GM23248 (cell line): ENCODE results near the gene DNAJC12. TPM values are rescaled to one million over a fixed set of nuclear protein-coding genes. Genes with fewer than 3 reads are reported as not detected.
"Not testable (repeated sequence)": the region's sequence is repeated elsewhere in the genome, so short reads cannot be mapped to it uniquely, and the experiment has no call there.

Experiments used
- DNase-seq: peaks from one replicate; pipeline ENCODE4 v3.0.0-alpha.2; 2015
- H2AFZ ChIP-seq: fragments of 200-600 bp; sonication (generic); 2 replicates; pipeline ENCODE4 v1.6.1; 2016; ENCODE audit warnings: antibody characterized with exemption
- H3F3A ChIP-seq: fragments of 200-600 bp; sonication (generic); 2 replicates; pipeline ENCODE4 v1.6.1; 2016; ENCODE audit warnings: mild to moderate bottlenecking, antibody characterized with exemption, mixed run types; ENCODE audit not compliant: insufficient read depth
- H3K27ac ChIP-seq: fragments of 200-600 bp; sonication (generic); 2 replicates; pipeline ENCODE4 v1.5.1; 2016; ENCODE audit warnings: mild to moderate bottlenecking
- H3K27me3 ChIP-seq: fragments of 200-600 bp; sonication (generic); replicated peaks from 2 replicates; pipeline ENCODE4 v1.6.1; 2016; ENCODE audit warnings: mild to moderate bottlenecking; ENCODE audit not compliant: insufficient read depth
- H3K36me3 ChIP-seq: fragments of 200-600 bp; sonication (generic); 2 replicates; pipeline ENCODE4 v1.6.1; 2016; ENCODE audit warnings: low read depth, mild to moderate bottlenecking
- H3K4me1 ChIP-seq: fragments of 200-600 bp; sonication (generic); 2 replicates; pipeline ENCODE4 v1.6.1; 2016; ENCODE audit warnings: mild to moderate bottlenecking; ENCODE audit not compliant: insufficient read depth
- H3K4me2 ChIP-seq: fragments of 200-600 bp; sonication (generic); one replicate; pipeline ENCODE4 v1.6.1; 2016; ENCODE audit warnings: mild to moderate bottlenecking; ENCODE audit not compliant: unreplicated experiment
- H3K4me3 ChIP-seq: fragments of 200-600 bp; sonication (generic); 2 replicates; pipeline ENCODE4 v1.5.1; 2016; ENCODE audit warnings: mild to moderate bottlenecking
- H3K79me2 ChIP-seq: fragments of 200-600 bp; sonication (generic); 2 replicates; pipeline ENCODE4 v1.6.1; 2016; ENCODE audit warnings: mild to moderate bottlenecking; ENCODE audit not compliant: insufficient read depth
- H3K9ac ChIP-seq: fragments of 200-600 bp; sonication (generic); 2 replicates; pipeline ENCODE4 v1.6.1; 2016; ENCODE audit warnings: mild to moderate bottlenecking
- H3K9me2 ChIP-seq: fragments of 200-600 bp; sonication (generic); 2 replicates; pipeline ENCODE4 v1.6.1; 2016; ENCODE audit warnings: mixed run types, mild to moderate bottlenecking, moderate library complexity; ENCODE audit not compliant: insufficient read depth
- H3K9me3 ChIP-seq: fragments of 200-600 bp; sonication (generic); one replicate; pipeline ENCODE4 v1.6.1; 2017; ENCODE audit warnings: low read depth
- H4K20me1 ChIP-seq: fragments of 200-600 bp; sonication (generic); 2 replicates; pipeline ENCODE4 v1.6.0; 2016; ENCODE audit not compliant: insufficient read depth
- EZH2 ChIP-seq: fragments of 200-600 bp; sonication (generic); IDR thresholded peaks from 2 replicates; pipeline ENCODE4 v1.6.1; 2018; ENCODE audit warnings: antibody characterized with exemption, mild to moderate bottlenecking; ENCODE audit not compliant: insufficient read depth, poor library complexity, severe bottlenecking
- EZH2phosphoT487 ChIP-seq: fragments of 200-600 bp; sonication (generic); IDR thresholded peaks from 2 replicates; pipeline ENCODE4 v1.6.1; 2018; ENCODE audit warnings: antibody characterized with exemption, moderate library complexity, mild to moderate bottlenecking, low read depth; ENCODE audit not compliant: insufficient read depth
- WGBS, 2 experiments: methylation state at CpG; one replicate each; pipeline ENCODE4 v1.1.6; 2015 to 2017; ENCODE audit warnings: low lambda C conversion rate in 2 of 2, low coverage in 1 of 2; ENCODE audit errors: missing lambda C conversion rate in 2 of 2; 5-methylcytosine and 5-hydroxymethylcytosine counted together
- in situ Hi-C: fragments of 300-500 bp; cut with MboI; formaldehyde crosslinking; loops from 2 replicates; pipeline ENCODE4 v1.15.0; 2020
- polyA plus RNA-seq: library from polyadenylated mRNA; unstranded; fragments of >200 nt; fragmentation: Nextera tagmentation; extraction: Ambion mirVana; gene quantifications from 2 replicates; pipeline ENCODE4 v1.2.1, GENCODE V29; 2016
- small RNA-seq: library from RNA; depleted of rRNA; stranded (forward); fragments of <200 nt; gene quantifications from one replicate; pipeline ENCODE3, GENCODE V24; 2014; ENCODE audit warnings: low read depth, low replicate concordance
- total RNA-seq: library from RNA; depleted of rRNA; stranded (reverse); fragments of >200 nt; shearing (Covaris generic); gene quantifications from 2 replicates; pipeline ENCODE4 v1.2.3, GENCODE V29; 2014; rRNA removed

DNAJC12 gene
- total and polyA plus RNA-seq, 2 experiments from 2014 or later = 0.76 to 1.2 TPM

GRCh38 chr10:67764012-67764822 is 73.8 kb downstream of the DNAJC12 start:
- no peaks in the 10 kb centered on the region for H3K9me3 ChIP-seq
- no peaks in the 10 kb centered on the region for H3K4me1 ChIP-seq
- WGBS, 2 experiments = 1% methylated on average over 53 to 56 of the region's 56 CpGs
- no peaks in the 10 kb centered on the region for H3K9me2 ChIP-seq
- peaks cover 9% of the 10 kb centered on the region for H3F3A ChIP-seq
- H3K27me3 ChIP-seq = no peaks in the 10 kb centered on the region
- DNase-seq = peak; percentile 94
- H3K36me3 ChIP-seq = no peaks in the 10 kb centered on the region
- H2AFZ ChIP-seq = peak overlapping the region; percentile 90
- H3K27ac ChIP-seq = peak overlapping the region; percentile 22
- H4K20me1 ChIP-seq = no peaks in the 10 kb centered on the region
- peak overlapping the region; percentile 73 for H3K9ac ChIP-seq
- in situ Hi-C loops = no loop called here
- TF ChIP-seq EZH2 (no peak), EZH2phosphoT487 (no peak)
- H3K79me2 ChIP-seq = no peaks in the 10 kb centered on the region
- peak overlapping the region; percentile 91 for H3K4me2 ChIP-seq
- H3K4me3 ChIP-seq = peak overlapping the region; percentile 79

GRCh38 chr10:67763499-67764011 is 74.4 kb downstream of the DNAJC12 start:
- H3K9ac ChIP-seq = peak overlapping the region; percentile 45; the same call in 1 of the 2 replicates
- peak; percentile 60 for DNase-seq
- 3 to 4% methylated on average over 21 to 22 of the region's 22 CpGs for WGBS, 2 experiments

GRCh38 chr10:67762567-67762966 is 75.4 kb downstream of the DNAJC12 start:
- H4K20me1 ChIP-seq, H3K9me2 ChIP-seq, H3F3A ChIP-seq, H3K36me3 ChIP-seq, H3K9me3 ChIP-seq, H3K9ac ChIP-seq, H3K4me3 ChIP-seq, H3K4me2 ChIP-seq, DNase-seq, in situ Hi-C loops, H2AFZ ChIP-seq, H3K79me2 ChIP-seq, H3K27ac ChIP-seq, H3K27me3 ChIP-seq, H3K4me1 ChIP-seq: not testable (repeated sequence)
- WGBS, 2 experiments = 88 to 90% methylated on average over 9 of the region's 9 CpGs

More at GRCh38 chr10:67763499-67764011, 74.4 kb downstream of the DNAJC12 start:
- TF ChIP-seq EZH2phosphoT487 = no peak
- no peak for TF ChIP-seq EZH2
- H3K4me3 ChIP-seq = peak overlapping the region; percentile 79
- in situ Hi-C loops = no loop called here
- no peaks in the 10 kb centered on the region for H3K9me3 ChIP-seq
- H3K79me2 ChIP-seq = no peaks in the 10 kb centered on the region
- H2AFZ ChIP-seq = peak overlapping the region; percentile 90
- no peaks in the 10 kb centered on the region for H4K20me1 ChIP-seq
- peak overlapping the region; percentile 77 for H3K4me2 ChIP-seq
- no peaks in the 10 kb centered on the region for H3K36me3 ChIP-seq
- no peaks in the 10 kb centered on the region for H3K27me3 ChIP-seq
- H3K9me2 ChIP-seq = no peaks in the 10 kb centered on the region
- no peak overlapping the region for H3K27ac ChIP-seq
- H3K4me1 ChIP-seq = no peaks in the 10 kb centered on the region
- peaks cover 9% of the 10 kb centered on the region for H3F3A ChIP-seq

- Histone ChIP-seq H3K9ac (no peak overlapping the region), H3K4me2 (no peak overlapping the region), H2AFZ (no peak overlapping the region), H3K4me1 (no peaks in the 10 kb centered on the region), H4K20me1 (no peaks in the 10 kb centered on the region), H3K27me3 (no peaks in the 10 kb centered on the region), H3K9me3 (no peaks in the 10 kb centered on the region), H3K27ac (no peak overlapping the region), H3K79me2 (no peaks in the 10 kb centered on the region), H3K9me2 (no peaks in the 10 kb centered on the region), H3K36me3 (no peaks in the 10 kb centered on the region), H3K4me3 (no peak overlapping the region), H3F3A (peaks cover 5% of the 10 kb centered on the region)
- no peak for DNase-seq
- no peak for TF ChIP-seq EZH2
- TF ChIP-seq EZH2phosphoT487 = no peak
- 67 to 74% methylated on average over 7 of the region's 7 CpGs for WGBS, 2 experiments
- in situ Hi-C loops = no loop called here
These were observed 77.7 kb downstream of the DNAJC12 start for GRCh38 chr10:67760272-67760671.

Small RNA genes lying within 50 kb of the gene (small RNA-seq; reads per million reads assigned to genes)
- gene RN7SL394P (not detected), gene RNU6-1250P (not detected), gene RNU6-523P (not detected)

Other genes starting within 250 kb of the DNAJC12 start
- not detected in 2 replicates for gene CTNNA3, start 142.0 kb downstream of the DNAJC12 start, total RNA-seq
- not detected in 2 replicates for gene CTNNA3, start 142.0 kb downstream of the DNAJC12 start, polyA plus RNA-seq
- gene SIRT1, start 46.5 kb upstream of the DNAJC12 start, total RNA-seq = 14.6 and 15.7 TPM in 2 replicates
- gene SIRT1, start 46.5 kb upstream of the DNAJC12 start, polyA plus RNA-seq = 9.4 and 10.1 TPM in 2 replicates
- 228 and 289 TPM in 2 replicates for gene HERC4, start 237.1 kb upstream of the DNAJC12 start, total RNA-seq
- gene HERC4, start 237.1 kb upstream of the DNAJC12 start, polyA plus RNA-seq = 116 and 127 TPM in 2 replicates